HepG2 (cell line): Measurements from ENCODE around the gene SBK2. TPM values are rescaled to one million over a fixed set of nuclear protein-coding genes. Genes with fewer than 3 reads are reported as not detected.
A peak's percentile ranks its signal among the peaks of the same experiment; 100 is the strongest.

Experiments
- HCFC1 ChIP-seq: fragments of 150-350 bp; IDR thresholded peaks from 2 replicates; pipeline ENCODE4 v1.6.1; 2014; ENCODE audit warnings: low read depth, low read length
- KAT2B ChIP-seq: fragments of 150-350 bp; IDR thresholded peaks from 2 replicates; pipeline ENCODE4 v1.6.1; 2014; ENCODE audit warnings: low read depth, low read length, borderline replicate concordance
- MBD4 ChIP-seq: IDR thresholded peaks from 2 replicates; pipeline ENCODE4 v1.6.1; 2012; ENCODE audit warnings: low read length, inconsistent platforms, borderline replicate concordance
- MYC ChIP-seq: sonication (generic); formaldehyde crosslinking; IDR thresholded peaks from 2 replicates; pipeline ENCODE4 v1.9.0; 2021; ENCODE audit warnings: missing genetic modification reagents, borderline replicate concordance
- PRPF4 ChIP-seq: fragments of 200-400 bp; formaldehyde crosslinking; IDR thresholded peaks from 2 replicates; pipeline ENCODE4 v1.6.1; 2016; ENCODE audit warnings: low read length, low read depth; ENCODE audit not compliant: poor library complexity, severe bottlenecking
- THYN1 ChIP-seq: sonication (generic); formaldehyde crosslinking; IDR thresholded peaks from 2 replicates; pipeline ENCODE4 v1.8.1; 2023; ENCODE audit warnings: low read depth, mild to moderate bottlenecking, moderate library complexity, missing genetic modification reagents, borderline replicate concordance
- ZBTB38 ChIP-seq: sonication (generic); formaldehyde crosslinking; IDR thresholded peaks from 2 replicates; pipeline ENCODE4 v1.5.1; 2020; ENCODE audit warnings: mild to moderate bottlenecking, missing genetic modification reagents
- ZNF224 ChIP-seq: sonication (generic); formaldehyde crosslinking; IDR thresholded peaks from 2 replicates; pipeline ENCODE4 v1.5.0; 2020; ENCODE audit warnings: mild to moderate bottlenecking, missing genetic modification reagents
- ZNF282 ChIP-seq: fragments of 450-650 bp; IDR thresholded peaks from 2 replicates; pipeline ENCODE4 v1.6.1; 2018; ENCODE audit not compliant: partially characterized antibody
- ZNF354B ChIP-seq: sonication (generic); formaldehyde crosslinking; IDR thresholded peaks from 2 replicates; pipeline ENCODE4 v1.8.0; 2022; ENCODE audit warnings: mild to moderate bottlenecking, missing genetic modification reagents
- polyA plus RNA-seq, 8 experiments: library from polyadenylated mRNA; depleted of rRNA in 3 of 8; stranded (reverse) in 7 of 8; unstranded in 1 of 8; fragments of >200 nt; fragmentation: Illumina TruSeq in 4 of 8; extraction: Trizol in 4 of 8; gene quantifications; 2 replicates each; pipeline versions ENCODE4 v1.2.1 to v1.2.3, GENCODE V29; 2011 to 2016; ENCODE audit warnings: low read depth in 4 of 8, missing spikeins in 1 of 8, mixed read lengths in 1 of 8; ENCODE audit not compliant: insufficient read depth in 1 of 8
- total RNA-seq, 5 experiments: library from RNA; depleted of rRNA; stranded (reverse); fragments of >200 nt; fragmentation: Illumina TruSeq; extraction: Trizol; gene quantifications; 2 replicates each; pipeline ENCODE4 v1.2.3, GENCODE V29; 2016; ENCODE audit warnings: low read depth in 1 of 5
- TF ChIP-seq, protein P1 (sequence below): sonication (generic); formaldehyde crosslinking; IDR thresholded peaks from 2 replicates; pipeline ENCODE4 v1.5.0; 2020; ENCODE audit warnings: mild to moderate bottlenecking, missing genetic modification reagents, borderline replicate concordance
- TF ChIP-seq, protein P2 (sequence below): sonication (generic); formaldehyde crosslinking; IDR thresholded peaks from 2 replicates; pipeline ENCODE4 v1.5.1; 2020; ENCODE audit warnings: mild to moderate bottlenecking, missing genetic modification reagents, moderate library complexity
- TF ChIP-seq, protein P3 (sequence below): sonication (generic); formaldehyde crosslinking; IDR thresholded peaks from 2 replicates; pipeline ENCODE4 v1.4.0; 2020; ENCODE audit warnings: missing genetic modification reagents
- TF ChIP-seq, protein P4 (sequence below): sonication (generic); formaldehyde crosslinking; IDR thresholded peaks from 2 replicates; pipeline ENCODE4 v1.5.0; 2020; ENCODE audit warnings: missing genetic modification reagents
- TF ChIP-seq, protein P5 (sequence below): sonication (generic); formaldehyde crosslinking; IDR thresholded peaks from 2 replicates; pipeline ENCODE4 v1.4.0; 2020; ENCODE audit warnings: missing genetic modification reagents, mild to moderate bottlenecking, borderline replicate concordance

SBK2 gene
- total and polyA plus RNA-seq, 2 of the 13 experiments (the other 11 are each of a cell fraction or from before 2014, with no cell fraction given) = 0.24 TPM; not detected in 1

DNA sequence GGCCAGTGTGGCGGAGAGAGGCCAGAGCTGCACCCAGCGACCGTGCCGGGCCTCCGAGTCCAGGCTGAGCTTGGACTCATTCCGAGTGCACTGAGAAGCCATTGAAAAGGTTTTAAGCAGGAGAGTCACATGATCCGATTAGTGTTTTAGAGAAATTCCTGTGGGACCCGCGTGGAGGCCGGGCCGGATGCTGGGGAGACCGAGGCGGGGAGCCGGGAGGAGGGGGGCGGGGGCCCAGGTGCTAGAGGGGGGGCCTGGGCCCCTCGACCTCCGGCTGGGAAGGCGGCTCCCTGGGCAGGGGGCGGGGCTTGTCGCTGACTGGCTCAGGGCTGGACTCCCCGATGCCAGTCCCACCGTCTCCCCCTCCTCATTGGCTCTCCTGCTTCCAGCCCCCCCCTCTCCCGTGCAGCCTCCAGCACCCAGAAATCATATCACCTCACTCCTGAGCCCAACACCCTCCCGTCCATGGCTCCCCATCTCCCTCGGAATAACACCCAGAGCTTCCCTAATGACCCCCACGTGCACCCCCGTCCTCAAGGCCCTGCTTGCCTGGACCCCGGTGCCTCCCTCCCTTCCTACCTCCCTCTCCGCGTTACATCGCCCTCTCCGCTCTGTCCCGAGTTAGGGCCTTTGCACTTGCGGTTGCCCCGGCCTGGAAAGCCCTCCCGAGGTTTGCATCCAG is 48.9 kb upstream of the SBK2 start (continued):
- TF ChIP-seq, protein P1, sequence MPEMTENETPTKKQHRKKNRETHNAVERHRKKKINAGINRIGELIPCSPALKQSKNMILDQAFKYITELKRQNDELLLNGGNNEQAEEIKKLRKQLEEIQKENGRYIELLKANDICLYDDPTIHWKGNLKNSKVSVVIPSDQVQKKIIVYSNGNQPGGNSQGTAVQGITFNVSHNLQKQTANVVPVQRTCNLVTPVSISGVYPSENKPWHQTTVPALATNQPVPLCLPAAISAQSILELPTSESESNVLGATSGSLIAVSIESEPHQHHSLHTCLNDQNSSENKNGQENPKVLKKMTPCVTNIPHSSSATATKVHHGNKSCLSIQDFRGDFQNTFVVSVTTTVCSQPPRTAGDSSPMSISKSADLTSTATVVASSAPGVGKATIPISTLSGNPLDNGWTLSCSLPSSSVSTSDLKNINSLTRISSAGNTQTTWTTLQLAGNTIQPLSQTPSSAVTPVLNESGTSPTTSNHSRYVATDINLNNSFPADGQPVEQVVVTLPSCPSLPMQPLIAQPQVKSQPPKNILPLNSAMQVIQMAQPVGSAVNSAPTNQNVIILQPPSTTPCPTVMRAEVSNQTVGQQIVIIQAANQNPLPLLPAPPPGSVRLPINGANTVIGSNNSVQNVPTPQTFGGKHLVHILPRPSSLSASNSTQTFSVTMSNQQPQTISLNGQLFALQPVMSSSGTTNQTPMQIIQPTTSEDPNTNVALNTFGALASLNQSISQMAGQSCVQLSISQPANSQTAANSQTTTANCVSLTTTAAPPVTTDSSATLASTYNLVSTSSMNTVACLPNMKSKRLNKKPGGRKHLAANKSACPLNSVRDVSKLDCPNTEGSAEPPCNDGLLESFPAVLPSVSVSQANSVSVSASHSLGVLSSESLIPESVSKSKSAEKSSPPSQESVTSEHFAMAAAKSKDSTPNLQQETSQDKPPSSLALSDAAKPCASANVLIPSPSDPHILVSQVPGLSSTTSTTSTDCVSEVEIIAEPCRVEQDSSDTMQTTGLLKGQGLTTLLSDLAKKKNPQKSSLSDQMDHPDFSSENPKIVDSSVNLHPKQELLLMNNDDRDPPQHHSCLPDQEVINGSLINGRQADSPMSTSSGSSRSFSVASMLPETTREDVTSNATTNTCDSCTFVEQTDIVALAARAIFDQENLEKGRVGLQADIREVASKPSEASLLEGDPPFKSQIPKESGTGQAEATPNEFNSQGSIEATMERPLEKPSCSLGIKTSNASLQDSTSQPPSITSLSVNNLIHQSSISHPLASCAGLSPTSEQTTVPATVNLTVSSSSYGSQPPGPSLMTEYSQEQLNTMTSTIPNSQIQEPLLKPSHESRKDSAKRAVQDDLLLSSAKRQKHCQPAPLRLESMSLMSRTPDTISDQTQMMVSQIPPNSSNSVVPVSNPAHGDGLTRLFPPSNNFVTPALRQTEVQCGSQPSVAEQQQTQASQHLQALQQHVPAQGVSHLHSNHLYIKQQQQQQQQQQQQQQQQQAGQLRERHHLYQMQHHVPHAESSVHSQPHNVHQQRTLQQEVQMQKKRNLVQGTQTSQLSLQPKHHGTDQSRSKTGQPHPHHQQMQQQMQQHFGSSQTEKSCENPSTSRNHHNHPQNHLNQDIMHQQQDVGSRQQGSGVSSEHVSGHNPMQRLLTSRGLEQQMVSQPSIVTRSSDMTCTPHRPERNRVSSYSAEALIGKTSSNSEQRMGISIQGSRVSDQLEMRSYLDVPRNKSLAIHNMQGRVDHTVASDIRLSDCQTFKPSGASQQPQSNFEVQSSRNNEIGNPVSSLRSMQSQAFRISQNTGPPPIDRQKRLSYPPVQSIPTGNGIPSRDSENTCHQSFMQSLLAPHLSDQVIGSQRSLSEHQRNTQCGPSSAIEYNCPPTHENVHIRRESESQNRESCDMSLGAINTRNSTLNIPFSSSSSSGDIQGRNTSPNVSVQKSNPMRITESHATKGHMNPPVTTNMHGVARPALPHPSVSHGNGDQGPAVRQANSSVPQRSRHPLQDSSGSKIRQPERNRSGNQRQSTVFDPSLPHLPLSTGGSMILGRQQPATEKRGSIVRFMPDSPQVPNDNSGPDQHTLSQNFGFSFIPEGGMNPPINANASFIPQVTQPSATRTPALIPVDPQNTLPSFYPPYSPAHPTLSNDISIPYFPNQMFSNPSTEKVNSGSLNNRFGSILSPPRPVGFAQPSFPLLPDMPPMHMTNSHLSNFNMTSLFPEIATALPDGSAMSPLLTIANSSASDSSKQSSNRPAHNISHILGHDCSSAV (CRISPR knock-in tag) = no peak
- TF ChIP-seq, protein P2, sequence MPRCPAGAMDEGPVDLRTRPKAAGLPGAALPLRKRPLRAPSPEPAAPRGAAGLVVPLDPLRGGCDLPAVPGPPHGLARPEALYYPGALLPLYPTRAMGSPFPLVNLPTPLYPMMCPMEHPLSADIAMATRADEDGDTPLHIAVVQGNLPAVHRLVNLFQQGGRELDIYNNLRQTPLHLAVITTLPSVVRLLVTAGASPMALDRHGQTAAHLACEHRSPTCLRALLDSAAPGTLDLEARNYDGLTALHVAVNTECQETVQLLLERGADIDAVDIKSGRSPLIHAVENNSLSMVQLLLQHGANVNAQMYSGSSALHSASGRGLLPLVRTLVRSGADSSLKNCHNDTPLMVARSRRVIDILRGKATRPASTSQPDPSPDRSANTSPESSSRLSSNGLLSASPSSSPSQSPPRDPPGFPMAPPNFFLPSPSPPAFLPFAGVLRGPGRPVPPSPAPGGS = no peak
- TF ChIP-seq THYN1 (CRISPR knock-in tag) (no peak), ZBTB38 (CRISPR knock-in tag) (peak; percentile 72; the same call in 1 of the 2 replicates), PRPF4 (no peak), ZNF282 (no peak), ZNF224 (CRISPR knock-in tag) (no peak), MYC (CRISPR knock-in tag) (peak; percentile 41; the same call in 1 of the 2 replicates), MBD4 (no peak), KAT2B (no peak), HCFC1 (no peak), ZNF354B (no peak)
- TF ChIP-seq, protein P3, sequence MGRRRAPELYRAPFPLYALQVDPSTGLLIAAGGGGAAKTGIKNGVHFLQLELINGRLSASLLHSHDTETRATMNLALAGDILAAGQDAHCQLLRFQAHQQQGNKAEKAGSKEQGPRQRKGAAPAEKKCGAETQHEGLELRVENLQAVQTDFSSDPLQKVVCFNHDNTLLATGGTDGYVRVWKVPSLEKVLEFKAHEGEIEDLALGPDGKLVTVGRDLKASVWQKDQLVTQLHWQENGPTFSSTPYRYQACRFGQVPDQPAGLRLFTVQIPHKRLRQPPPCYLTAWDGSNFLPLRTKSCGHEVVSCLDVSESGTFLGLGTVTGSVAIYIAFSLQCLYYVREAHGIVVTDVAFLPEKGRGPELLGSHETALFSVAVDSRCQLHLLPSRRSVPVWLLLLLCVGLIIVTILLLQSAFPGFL (CRISPR knock-in tag) = no peak
- TF ChIP-seq, protein P4, sequence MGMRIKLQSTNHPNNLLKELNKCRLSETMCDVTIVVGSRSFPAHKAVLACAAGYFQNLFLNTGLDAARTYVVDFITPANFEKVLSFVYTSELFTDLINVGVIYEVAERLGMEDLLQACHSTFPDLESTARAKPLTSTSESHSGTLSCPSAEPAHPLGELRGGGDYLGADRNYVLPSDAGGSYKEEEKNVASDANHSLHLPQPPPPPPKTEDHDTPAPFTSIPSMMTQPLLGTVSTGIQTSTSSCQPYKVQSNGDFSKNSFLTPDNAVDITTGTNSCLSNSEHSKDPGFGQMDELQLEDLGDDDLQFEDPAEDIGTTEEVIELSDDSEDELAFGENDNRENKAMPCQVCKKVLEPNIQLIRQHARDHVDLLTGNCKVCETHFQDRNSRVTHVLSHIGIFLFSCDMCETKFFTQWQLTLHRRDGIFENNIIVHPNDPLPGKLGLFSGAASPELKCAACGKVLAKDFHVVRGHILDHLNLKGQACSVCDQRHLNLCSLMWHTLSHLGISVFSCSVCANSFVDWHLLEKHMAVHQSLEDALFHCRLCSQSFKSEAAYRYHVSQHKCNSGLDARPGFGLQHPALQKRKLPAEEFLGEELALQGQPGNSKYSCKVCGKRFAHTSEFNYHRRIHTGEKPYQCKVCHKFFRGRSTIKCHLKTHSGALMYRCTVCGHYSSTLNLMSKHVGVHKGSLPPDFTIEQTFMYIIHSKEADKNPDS = no peak
- TF ChIP-seq, protein P5, sequence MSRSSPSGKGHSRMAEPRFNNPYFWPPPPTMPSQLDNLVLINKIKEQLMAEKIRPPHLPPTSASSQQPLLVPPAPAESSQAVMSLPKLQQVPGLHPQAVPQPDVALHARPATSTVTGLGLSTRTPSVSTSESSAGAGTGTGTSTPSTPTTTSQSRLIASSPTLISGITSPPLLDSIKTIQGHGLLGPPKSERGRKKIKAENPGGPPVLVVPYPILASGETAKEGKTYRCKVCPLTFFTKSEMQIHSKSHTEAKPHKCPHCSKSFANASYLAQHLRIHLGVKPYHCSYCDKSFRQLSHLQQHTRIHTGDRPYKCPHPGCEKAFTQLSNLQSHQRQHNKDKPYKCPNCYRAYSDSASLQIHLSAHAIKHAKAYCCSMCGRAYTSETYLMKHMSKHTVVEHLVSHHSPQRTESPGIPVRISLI (CRISPR knock-in tag) = no peak
